Activated CD4-positive, alpha-beta memory T cell treated with anti-CD3 and anti-CD28 coated beads for 36 hours (primary cell): ENCODE data around the gene MYH3. TPM values are rescaled to one million over a fixed set of nuclear protein-coding genes. Genes with fewer than 3 reads are reported as not detected.
A peak's percentile ranks its signal among the peaks of the same experiment; 100 is the strongest.

Experiments
- CTCF ChIA-PET: fragments of 350-600 bp; sonication (Branson Sonifier 250); formaldehyde crosslinking; loops from one replicate; lab custom pipeline; 2021; ENCODE audit warnings: antibody characterized with exemption, inconsistent platforms; lab: Charles Lee
- POLR2A ChIA-PET: fragments of 350-600 bp; sonication (Branson Sonifier 250); formaldehyde crosslinking; loops from one replicate; lab custom pipeline; 2021; ENCODE audit warnings: antibody characterized with exemption; lab: Charles Lee
- DNase-seq: peaks from one replicate; pipeline ENCODE4 v3.0.0-alpha.2; 2020
- H3K27ac Mint-ChIP-seq: one replicate; pipeline ENCODE4 v1.8.0; 2021; ENCODE audit warnings: mixed read lengths
- H3K27me3 Mint-ChIP-seq: one replicate; pipeline ENCODE4 v1.8.0; 2021; ENCODE audit warnings: mixed read lengths
- H3K36me3 Mint-ChIP-seq: one replicate; pipeline ENCODE4 v1.8.0; 2021; ENCODE audit warnings: mixed read lengths
- H3K4me1 Mint-ChIP-seq: one replicate; pipeline ENCODE4 v1.8.0; 2021; ENCODE audit warnings: low read depth, mixed read lengths
- H3K4me3 Mint-ChIP-seq: one replicate; pipeline ENCODE4 v1.8.0; 2021; ENCODE audit warnings: mild to moderate bottlenecking, mixed read lengths
- H3K9me3 Mint-ChIP-seq: one replicate; pipeline ENCODE4 v1.8.0; 2021; ENCODE audit warnings: mixed read lengths
- intact Hi-C: fragments of 100-400 bp; cut with micrococcal nuclease; formaldehyde crosslinking; loops from one replicate; pipeline ENCODE4 v1.15.1; 2023
- total RNA-seq, 2 experiments: library from RNA; stranded (reverse); gene quantifications; one replicate each; pipeline ENCODE4 v1.2.3, GENCODE V29; 2021

MYH3 gene
- total RNA-seq, 2 experiments from 2014 or later, result 1.6 to 2.4 TPM

DNA sequence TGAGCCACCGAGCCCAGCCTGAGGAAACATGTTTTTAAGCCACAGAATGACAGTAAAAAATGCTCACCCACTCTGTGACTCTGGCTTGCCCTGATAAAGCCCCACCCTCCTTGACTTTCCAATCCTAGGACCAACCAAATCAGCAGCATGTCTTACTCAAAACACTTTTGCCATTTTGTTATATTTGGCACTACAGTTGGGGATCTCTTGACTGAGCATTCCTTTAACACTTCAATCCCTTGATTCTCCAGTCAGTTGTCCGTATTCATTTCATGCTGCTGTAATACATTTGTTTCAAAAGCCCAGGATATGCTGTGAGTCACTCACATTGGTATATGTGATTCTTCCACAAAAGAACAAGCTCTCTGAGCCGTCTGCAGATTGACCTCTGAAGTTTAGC, 8.2 kb downstream of the MYH3 start:
- H3K9me3 Mint-ChIP-seq, result no peaks in the 10 kb centered on the region
- H3K4me3 Mint-ChIP-seq, result no peak overlapping the region
- DNase-seq, result no peak
- no peak overlapping the region for H3K27ac Mint-ChIP-seq
- H3K36me3 Mint-ChIP-seq, result peaks cover 7% of the 10 kb centered on the region
- ChIA-PET CTCF (interaction anchor here (2.0 kb wide), 1 partner anchor 196 kb away, joined by 6 read pairs; no protein-coding TSS in a partner anchor), POLR2A (no interaction called here)
- intact Hi-C loops, result loop anchor here (5.0 kb wide), 1 partner anchor 48 kb away; the partner anchor contains the start of genes ADPRM and SCO1
- no peaks in the 10 kb centered on the region for H3K27me3 Mint-ChIP-seq
- H3K4me1 Mint-ChIP-seq, result peaks cover 11% of the 10 kb centered on the region

DNA sequence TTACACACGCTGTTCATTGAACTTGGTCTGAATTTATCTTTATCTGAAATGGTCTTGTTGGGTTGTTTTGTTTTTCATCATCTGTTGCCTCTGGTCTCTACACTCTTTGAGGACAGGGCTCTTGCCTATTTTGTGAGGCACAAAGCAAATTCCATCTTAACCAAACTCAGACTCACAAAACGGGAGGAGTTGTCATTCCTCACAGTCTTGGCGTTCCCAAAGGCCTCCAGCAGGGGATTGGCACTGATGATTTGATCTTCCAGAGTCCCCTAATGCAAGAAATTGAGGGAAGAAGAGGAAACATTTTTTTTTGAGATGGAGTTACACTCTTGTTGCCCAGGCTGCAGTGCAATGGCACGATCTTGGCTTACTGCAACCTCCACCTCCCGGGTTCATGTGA, 8.7 kb downstream of the MYH3 start:
- Mint-ChIP-seq H3K36me3 (peaks cover 7% of the 10 kb centered on the region), H3K4me1 (peaks cover 7% of the 10 kb centered on the region), H3K27me3 (no peaks in the 10 kb centered on the region), H3K27ac (no peak overlapping the region), H3K4me3 (no peak overlapping the region), H3K9me3 (no peaks in the 10 kb centered on the region)
- intact Hi-C loops, result loop anchor here (5.0 kb wide), 1 partner anchor 49 kb away; the partner anchor contains the start of genes ADPRM and SCO1
- CTCF ChIA-PET, result interaction anchor here (0.7 to 3.3 kb wide), 2 partner anchors 33 to 134 kb away, joined by 3 to 19 read pairs; no protein-coding TSS in a partner anchor
- POLR2A ChIA-PET, result no interaction called here
- DNase-seq, result no peak

DNA sequence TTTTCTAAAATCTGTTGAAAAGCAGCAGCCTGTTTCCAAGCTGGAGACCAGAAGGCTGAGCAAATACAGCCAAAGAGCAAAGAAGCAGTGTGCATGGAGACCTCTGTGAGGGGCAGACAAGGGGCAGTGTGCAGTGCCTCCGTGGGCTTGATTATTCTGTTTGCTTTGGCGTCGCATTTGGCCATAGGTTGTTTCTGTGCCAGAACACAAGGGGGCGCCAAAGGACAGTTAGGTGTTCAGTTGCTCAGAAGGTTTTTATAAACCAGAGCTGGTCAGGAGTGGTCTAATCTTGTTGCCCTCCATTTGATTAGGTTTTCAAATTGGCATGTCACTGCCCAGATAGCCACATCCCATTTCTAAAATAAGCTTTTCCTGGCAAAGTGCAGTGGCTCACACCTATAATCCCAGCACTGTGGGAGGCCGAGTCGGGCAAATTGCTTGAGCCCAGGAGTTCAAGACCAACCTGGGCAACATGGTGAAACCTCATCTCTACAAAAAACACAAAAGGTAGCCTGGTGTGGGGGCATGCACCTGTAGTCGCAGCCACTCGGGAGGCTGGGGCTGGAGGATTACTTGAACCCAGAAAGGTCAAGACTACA, 10.6 kb downstream of the MYH3 start:
- Mint-ChIP-seq H3K4me3 (no peak overlapping the region), H3K27me3 (no peaks in the 10 kb centered on the region), H3K27ac (no peak overlapping the region), H3K9me3 (no peaks in the 10 kb centered on the region), H3K4me1 (no peaks in the 10 kb centered on the region), H3K36me3 (peaks cover 12% of the 10 kb centered on the region)
- intact Hi-C loops, result loop anchor here (1.0 to 5.0 kb wide), 2 partner anchors 51 to 199 kb away; partner anchors contain the start of genes ADPRM and SCO1
- CTCF ChIA-PET, result interaction anchor here (0.6 to 4.3 kb wide), 43 partner anchors 9 to 998 kb away, joined by 3 to 68 read pairs (median 4); partner anchors contain the start of genes ADPRM, MYH3, PIRT and SCO1
- POLR2A ChIA-PET, result no interaction called here
- peak; percentile 79 for DNase-seq

DNA sequence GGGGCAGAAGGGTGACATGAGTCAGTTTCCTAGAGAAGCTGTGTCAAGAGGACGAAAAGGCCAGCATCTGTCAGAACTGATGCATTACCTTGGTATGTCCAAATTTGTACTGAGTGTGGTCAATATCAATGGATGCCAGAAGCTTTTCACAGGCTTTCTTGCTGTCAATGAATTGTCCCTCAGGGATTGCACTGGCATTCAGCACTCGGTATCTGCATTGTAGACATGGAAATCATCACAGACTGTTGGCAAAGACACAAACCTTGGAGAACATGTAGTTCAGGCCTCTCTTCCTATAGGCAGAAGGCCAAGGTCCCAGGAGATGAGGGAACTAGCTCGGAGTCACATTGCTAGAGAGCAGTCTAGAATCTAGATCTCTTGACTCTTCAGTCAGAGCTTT, 16.6 kb downstream of the MYH3 start:
- Mint-ChIP-seq H3K4me1 (no peaks in the 10 kb centered on the region), H3K27me3 (no peaks in the 10 kb centered on the region)
- CTCF ChIA-PET, result interaction anchor here (2.6 kb wide), 1 partner anchor 11 kb away, joined by 22 read pairs; no protein-coding TSS in a partner anchor

DNA sequence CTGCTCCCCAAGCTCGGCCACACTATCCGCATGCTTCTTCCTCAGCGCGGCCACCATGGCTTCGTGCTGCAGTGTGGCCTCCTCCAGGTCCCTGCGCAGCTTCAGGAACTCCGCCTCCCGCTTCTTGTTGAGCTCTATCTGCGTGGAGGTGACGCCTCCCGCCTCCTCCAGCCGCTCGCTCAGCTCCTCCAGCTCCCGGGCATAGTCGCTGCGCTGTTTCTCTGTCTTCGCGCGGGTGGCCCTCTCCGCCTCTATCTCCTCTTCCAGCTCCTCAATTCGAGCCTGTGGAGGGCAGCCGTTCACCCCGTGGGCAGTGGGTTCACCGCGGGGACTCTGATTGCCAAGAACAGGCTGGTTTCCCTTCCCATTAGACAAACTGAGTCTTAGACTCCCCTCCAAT, 19.0 kb downstream of the MYH3 start:
- ChIA-PET CTCF (no interaction called here), POLR2A (no interaction called here)
- Mint-ChIP-seq H3K4me3 (no peak overlapping the region), H3K27me3 (no peaks in the 10 kb centered on the region), H3K27ac (no peak overlapping the region), H3K9me3 (no peaks in the 10 kb centered on the region), H3K4me1 (peaks cover 7% of the 10 kb centered on the region), H3K36me3 (peaks cover 47% of the 10 kb centered on the region)
- no peak for DNase-seq
- intact Hi-C loops, result no loop called here

More for the DNA sequence above, 16.6 kb downstream of the MYH3 start:
- intact Hi-C loops, result no loop called here
- peaks cover 42% of the 10 kb centered on the region for H3K36me3 Mint-ChIP-seq
- no peak overlapping the region for H3K27ac Mint-ChIP-seq
- POLR2A ChIA-PET, result no interaction called here
- no peak for DNase-seq
- no peaks in the 10 kb centered on the region for H3K9me3 Mint-ChIP-seq
- H3K4me3 Mint-ChIP-seq, result no peak overlapping the region

DNA sequence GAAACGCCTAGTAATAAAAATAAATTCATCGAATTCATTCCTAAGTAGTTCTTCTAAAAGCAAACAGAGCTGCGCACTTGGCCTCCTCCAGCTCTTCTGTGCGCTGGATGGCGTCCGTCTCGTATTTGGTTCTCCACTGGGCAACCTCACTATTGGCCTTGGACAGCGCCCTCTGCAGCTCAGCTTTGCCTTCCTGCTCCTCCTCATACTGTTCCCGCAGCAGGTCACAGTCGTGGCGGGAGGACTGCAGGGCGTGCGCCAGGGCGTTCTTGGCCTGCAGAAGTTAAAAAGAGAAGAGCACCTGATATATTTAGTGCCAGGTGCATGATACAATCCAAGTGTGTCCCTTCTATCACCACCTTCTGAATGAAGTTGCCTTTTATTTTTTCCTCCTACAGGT, 21.8 kb downstream of the MYH3 start:
- peaks cover 43% of the 10 kb centered on the region for H3K36me3 Mint-ChIP-seq
- DNase-seq, result no peak
- no peak overlapping the region for H3K27ac Mint-ChIP-seq
- H3K9me3 Mint-ChIP-seq, result no peaks in the 10 kb centered on the region
- H3K4me3 Mint-ChIP-seq, result no peak overlapping the region
- peaks cover 7% of the 10 kb centered on the region for H3K4me1 Mint-ChIP-seq
- POLR2A ChIA-PET, result no interaction called here
- CTCF ChIA-PET, result interaction anchor here (1.1 to 14.1 kb wide), 2 partner anchors 11 to 17 kb away, joined by 3 to 136 read pairs; no protein-coding TSS in a partner anchor
- intact Hi-C loops, result no loop called here
- no peaks in the 10 kb centered on the region for H3K27me3 Mint-ChIP-seq

DNA sequence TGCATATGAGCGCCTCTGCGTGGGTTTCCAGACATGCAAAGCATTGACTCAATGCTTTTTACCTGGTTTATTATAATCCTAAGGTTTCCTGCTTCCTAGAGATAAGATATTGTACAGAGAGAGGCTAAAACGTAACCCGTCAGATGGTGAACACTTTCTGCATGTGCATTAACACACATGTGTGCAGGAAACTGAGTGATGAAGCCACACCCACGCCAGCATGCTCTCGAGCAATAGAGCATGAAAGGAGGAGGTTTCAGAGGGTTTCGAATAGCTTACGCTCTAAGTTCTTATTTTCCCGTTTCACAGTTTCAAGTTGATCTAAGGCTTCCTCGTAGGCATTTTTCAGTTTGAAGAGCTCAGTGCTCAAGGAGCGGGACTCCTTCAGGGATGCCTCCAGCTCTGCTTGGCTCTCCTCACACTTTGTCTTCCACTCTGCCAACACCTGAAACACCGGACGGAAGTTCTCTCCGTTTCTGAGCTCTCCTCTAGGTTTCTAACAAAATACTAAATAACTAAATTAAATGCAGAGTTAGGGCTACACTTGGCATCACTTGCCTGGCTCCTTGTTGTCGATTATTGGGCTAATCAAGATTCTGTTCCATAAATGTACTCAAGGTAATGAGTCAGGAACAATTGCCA, 23.2 kb downstream of the MYH3 start:
- no peak overlapping the region for H3K4me3 Mint-ChIP-seq
- no peaks in the 10 kb centered on the region for H3K9me3 Mint-ChIP-seq
- intact Hi-C loops, result loop anchor here (5.0 kb wide), 1 partner anchor 213 kb away; no protein-coding TSS in a partner anchor
- no peaks in the 10 kb centered on the region for H3K27me3 Mint-ChIP-seq
- POLR2A ChIA-PET, result no interaction called here
- DNase-seq, result peak; percentile 37
- peaks cover 7% of the 10 kb centered on the region for H3K4me1 Mint-ChIP-seq
- H3K36me3 Mint-ChIP-seq, result peaks cover 45% of the 10 kb centered on the region
- no peak overlapping the region for H3K27ac Mint-ChIP-seq
- CTCF ChIA-PET, result interaction anchor here (1.0 to 14.1 kb wide), 3 partner anchors 11 to 16 kb away, joined by 3 to 136 read pairs (median 6); no protein-coding TSS in a partner anchor

DNA sequence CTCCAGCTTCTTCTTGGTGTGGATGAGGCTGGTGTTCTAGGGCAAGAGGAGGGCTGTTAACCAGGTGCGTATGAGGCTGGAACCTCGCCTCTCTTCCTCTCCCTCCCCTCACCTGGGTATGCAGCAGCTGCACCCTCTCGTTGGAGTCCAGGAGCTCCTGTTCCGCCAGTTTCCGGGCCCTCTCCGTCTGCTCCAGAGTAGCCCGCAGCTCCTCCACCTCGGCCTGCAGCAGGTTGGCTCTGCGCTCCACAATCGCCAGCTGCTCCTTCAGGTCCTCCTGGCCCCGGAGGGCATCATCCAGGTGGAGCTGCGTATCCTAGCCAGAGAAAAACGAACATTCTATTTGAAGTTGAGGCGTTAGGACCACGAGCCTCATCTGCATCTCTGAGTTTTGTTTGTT, 25.4 kb downstream of the MYH3 start:
- no peak for DNase-seq
- Mint-ChIP-seq H3K27me3 (no peaks in the 10 kb centered on the region), H3K27ac (no peak overlapping the region), H3K9me3 (no peaks in the 10 kb centered on the region), H3K36me3 (peaks cover 33% of the 10 kb centered on the region), H3K4me3 (no peak overlapping the region), H3K4me1 (peaks cover 7% of the 10 kb centered on the region)
- intact Hi-C loops, result loop anchor here (5.0 kb wide), 1 partner anchor 216 kb away; no protein-coding TSS in a partner anchor
- CTCF ChIA-PET, result interaction anchor here (0.6 to 14.1 kb wide), 11 partner anchors 10 to 245 kb away, joined by 3 to 136 read pairs (median 3); no protein-coding TSS in a partner anchor
- POLR2A ChIA-PET, result no interaction called here

DNA sequence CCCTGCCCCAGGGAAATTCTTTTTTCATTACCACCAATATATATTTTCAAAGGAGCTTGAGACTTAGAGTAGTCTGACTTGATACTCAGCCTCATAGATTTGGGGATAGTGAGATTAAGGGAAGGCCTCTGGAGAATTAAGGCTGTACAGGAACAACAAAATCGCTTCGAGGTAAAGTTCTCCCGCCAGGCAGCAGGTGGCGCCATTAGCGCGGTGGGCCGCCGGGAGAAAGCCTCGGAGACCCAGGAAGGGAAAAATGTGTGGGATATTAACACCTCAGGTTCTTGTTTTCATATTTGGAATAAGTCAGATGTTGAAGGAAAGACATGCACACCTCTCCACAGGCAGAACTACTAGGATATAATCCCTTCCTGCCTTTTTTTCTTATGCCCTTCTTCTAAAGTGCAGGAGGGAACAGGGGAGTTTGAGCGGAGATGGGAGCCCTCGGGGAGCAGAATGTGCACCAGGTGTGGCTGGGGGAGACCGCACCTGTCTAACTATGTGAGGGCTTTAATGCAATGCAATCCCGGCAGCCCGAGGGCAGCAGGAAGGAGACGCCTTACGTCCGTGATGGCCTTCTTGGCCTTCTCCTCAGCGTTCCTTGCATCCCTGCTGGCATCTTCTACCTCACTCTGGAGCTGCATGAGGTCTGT, 25.9 kb downstream of the MYH3 start:
- ChIA-PET POLR2A (no interaction called here), CTCF (interaction anchor here (0.6 to 14.1 kb wide), 11 partner anchors 8 to 220 kb away, joined by 3 to 136 read pairs (median 5); partner anchors contain the start of gene MYH3)
- peaks cover 7% of the 10 kb centered on the region for H3K4me1 Mint-ChIP-seq
- peaks cover 33% of the 10 kb centered on the region for H3K36me3 Mint-ChIP-seq
- no peak overlapping the region for H3K27ac Mint-ChIP-seq
- H3K27me3 Mint-ChIP-seq, result no peaks in the 10 kb centered on the region
- intact Hi-C loops, result loop anchor here (5.0 kb wide), 1 partner anchor 216 kb away; no protein-coding TSS in a partner anchor
- H3K4me3 Mint-ChIP-seq, result no peak overlapping the region
- H3K9me3 Mint-ChIP-seq, result no peaks in the 10 kb centered on the region
- DNase-seq, result peak; percentile 38

DNA sequence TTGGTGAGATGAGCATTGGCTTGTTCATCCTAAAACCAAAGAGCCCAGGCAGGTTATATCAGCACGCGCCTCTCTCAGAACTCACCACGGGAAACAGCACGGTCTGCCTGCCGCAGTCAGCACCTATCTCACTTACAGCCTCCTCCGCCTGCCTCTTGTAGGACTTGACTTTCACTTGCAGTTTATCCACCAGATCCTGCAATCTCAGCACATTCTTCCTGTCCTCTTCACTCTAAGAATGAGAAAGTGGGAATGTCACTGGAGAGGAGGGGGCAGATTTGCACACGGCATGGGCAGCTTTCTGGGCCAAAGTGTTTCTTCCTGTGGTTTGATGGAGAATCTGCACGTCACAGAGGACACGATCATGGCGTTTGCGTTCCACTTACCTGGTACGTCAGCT, 27.4 kb downstream of the MYH3 start:
- peaks cover 7% of the 10 kb centered on the region for H3K4me1 Mint-ChIP-seq

DNA sequence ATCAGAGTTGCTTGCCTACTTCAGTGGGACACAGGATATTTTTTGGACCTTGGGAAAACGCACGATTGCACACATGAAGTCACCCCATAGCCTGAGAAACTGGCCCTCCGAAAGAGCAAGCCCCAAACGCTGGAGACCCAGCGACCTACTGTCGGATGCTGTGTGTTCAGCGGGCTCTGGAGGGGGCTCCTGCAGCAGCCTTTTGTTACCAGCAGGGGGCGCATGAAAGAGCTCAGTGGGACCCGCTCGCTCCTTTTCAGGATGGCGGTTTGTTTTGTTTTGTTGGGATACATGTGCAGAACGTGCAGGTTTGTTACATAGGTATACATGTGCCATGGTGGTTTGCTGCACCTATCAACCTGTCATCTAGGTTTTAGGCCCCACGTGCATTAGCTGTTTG, 28.4 kb downstream of the MYH3 start:
- H3K4me3 Mint-ChIP-seq, result no peak overlapping the region
- intact Hi-C loops, result no loop called here
- CTCF ChIA-PET, result interaction anchor here (0.6 to 14.1 kb wide), 8 partner anchors 11 to 92 kb away, joined by 3 to 136 read pairs (median 6); no protein-coding TSS in a partner anchor
- no peaks in the 10 kb centered on the region for H3K9me3 Mint-ChIP-seq
- DNase-seq, result no peak
- H3K4me1 Mint-ChIP-seq, result peaks cover 3% of the 10 kb centered on the region
- H3K27ac Mint-ChIP-seq, result no peak overlapping the region
- H3K27me3 Mint-ChIP-seq, result no peaks in the 10 kb centered on the region
- POLR2A ChIA-PET, result no interaction called here
- peaks cover 18% of the 10 kb centered on the region for H3K36me3 Mint-ChIP-seq

More for the DNA sequence above, 27.4 kb downstream of the MYH3 start:
- intact Hi-C loops, result loop anchor here (5.0 kb wide), 1 partner anchor 218 kb away; no protein-coding TSS in a partner anchor
- DNase-seq, result no peak
- Mint-ChIP-seq H3K9me3 (no peaks in the 10 kb centered on the region), H3K36me3 (peaks cover 21% of the 10 kb centered on the region), H3K4me3 (no peak overlapping the region), H3K27me3 (no peaks in the 10 kb centered on the region), H3K27ac (no peak overlapping the region)
- ChIA-PET CTCF (interaction anchor here (1.0 to 14.1 kb wide), 9 partner anchors 10 to 123 kb away, joined by 3 to 136 read pairs (median 5); partner anchors contain the start of gene MYH3), POLR2A (no interaction called here)
